ENCODE results near the gene UGT1A5. TPM values are rescaled to one million over a fixed set of nuclear protein-coding genes. Genes with fewer than 3 reads are reported as not detected.

The UGT1A5 gene
- total RNA-seq, 2 donors from 2014 or later: 0.41 TPM; not detected in 1

DNA sequence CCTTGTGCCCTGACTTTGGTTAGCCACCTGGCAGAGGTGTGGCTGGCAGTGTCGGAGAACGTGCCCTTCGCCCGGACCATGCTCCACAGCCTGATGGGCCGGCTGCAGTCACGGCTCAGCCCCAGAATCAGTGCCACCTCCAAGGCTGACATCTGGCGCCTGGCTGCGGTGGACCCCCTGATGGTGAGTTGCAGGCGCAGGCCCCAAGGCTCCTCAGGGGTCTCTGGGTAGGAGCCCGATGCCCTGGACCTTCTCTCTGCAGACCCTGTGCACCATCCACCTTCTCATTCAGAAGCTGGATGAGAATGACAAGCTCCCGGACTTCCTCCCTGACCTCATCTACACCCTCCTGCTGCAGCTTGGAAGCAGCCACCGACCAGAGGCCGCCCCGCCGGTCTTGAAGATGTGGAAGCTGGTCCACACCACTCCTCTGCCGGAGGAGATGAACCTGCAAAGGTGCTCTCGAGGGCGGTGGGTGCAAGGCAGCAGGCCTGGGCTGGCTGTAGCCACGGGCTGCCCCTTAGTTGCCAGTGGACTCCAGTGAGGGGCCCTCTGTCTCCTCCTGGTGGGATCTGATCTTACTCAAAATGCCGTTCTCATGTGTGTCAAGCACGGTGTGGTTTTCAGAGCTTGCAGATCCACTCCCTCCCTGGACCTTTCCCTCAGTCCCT, 109.5 kb downstream of the UGT1A5 start:
- no peak overlapping the region for H3K4me3 ChIP-seq
- TF ChIP-seq POLR2A (IDR thresholded peaks at IDR 0.05) (no peak), POLR2AphosphoS5 (IDR thresholded peaks at IDR 0.05) (no peak), CTCF (IDR thresholded peaks at IDR 0.05) (no peak)
- H3K27ac ChIP-seq: no peak overlapping the region
- no peak for DNase-seq (ENCODE audit: low spot score)
- 93% methylated on average over 21 of the region's 21 CpGs for WGBS
- intact Hi-C loops (cut with DNase I): no loop called here
- no peaks in the 10 kb centered on the region for H3K9me3 ChIP-seq
- no peaks in the 10 kb centered on the region for H3K27me3 ChIP-seq (replicated peaks; ENCODE audit: insufficient read depth)
- no peaks in the 10 kb centered on the region for H3K4me1 ChIP-seq (replicated peaks)
- no peaks in the 10 kb centered on the region for H3K36me3 ChIP-seq

Other genes starting within 250 kb of the UGT1A5 start
- 10 to 100 TPM; 45.1 to 50.2 TPM for gene USP40, start 146.1 kb upstream of the UGT1A5 start, total RNA-seq
- gene UGT1A8, start 95.3 kb upstream of the UGT1A5 start, total RNA-seq: not detected
- gene UGT1A10, start 76.5 kb upstream of the UGT1A5 start, total RNA-seq: not detected
- not detected for gene UGT1A9, start 41.0 kb upstream of the UGT1A5 start, total RNA-seq
- under 1 TPM in 1 of 2 donors, not detected in 1; 0.46 TPM for gene UGT1A7, start 31.0 kb upstream of the UGT1A5 start, total RNA-seq
- gene UGT1A6, start 20.0 kb upstream of the UGT1A5 start, total RNA-seq: 1 to 10 TPM in 1 of 2 donors, under 1 TPM in 1; 0.85 to 6.6 TPM
- gene UGT1A4, start 5.8 kb downstream of the UGT1A5 start, total RNA-seq: not detected
- under 1 TPM in 1 of 2 donors, not detected in 1; 0.64 TPM for gene UGT1A3, start 16.1 kb downstream of the UGT1A5 start, total RNA-seq
- under 1 TPM; 0.11 to 0.32 TPM for gene UGT1A1, start 47.4 kb downstream of the UGT1A5 start, total RNA-seq
- 1 to 10 TPM in 1 of 2 donors, not detected in 1; 2.3 TPM for gene MROH2A, start 65.4 kb downstream of the UGT1A5 start, total RNA-seq
- gene HJURP, start 141.6 kb downstream of the UGT1A5 start, total RNA-seq: 1 to 10 TPM; 1.7 to 4.2 TPM
- 10 to 100 TPM; 71.1 to 71.3 TPM for gene TRPM8, start 204.5 kb downstream of the UGT1A5 start, total RNA-seq